ENCODE measurements around the gene RPGRIP1L. TPM values are rescaled to one million over a fixed set of nuclear protein-coding genes. Genes with fewer than 3 reads are reported as not detected.

The RPGRIP1L gene
- polyA plus RNA-seq, 1 experiment, result 5.0 TPM

- no peak for DNase-seq (ENCODE audit: low read depth)
- no peak for TF ChIP-seq CTCF (IDR thresholded peaks at IDR 0.05; ENCODE audit: insufficient read depth, low read depth, low read length)
- Histone ChIP-seq H3K27me3 (ENCODE audit: control insufficient read depth, insufficient read depth, low read length) (no peaks in the 10 kb centered on the region), H3K4me3 (ENCODE audit: low read depth, low read length) (no peak overlapping the region), H3K36me3 (ENCODE audit: control insufficient read depth, insufficient read depth, low read length) (no peaks in the 10 kb centered on the region)
- ChIA-PET POLR2A (no interaction called here), CTCF (interaction anchor here (1.2 kb wide), 1 partner anchor 10 kb away, joined by 3 read pairs; no protein-coding TSS in a partner anchor)
Observed at GRCh38 chr16:53580038-53580802, 123.4 kb downstream of the RPGRIP1L start.

- CTCF ChIA-PET, result interaction anchor here (0.8 to 1.6 kb wide), 2 partner anchors 27 to 88 kb away, joined by 3 read pairs; no protein-coding TSS in a partner anchor
- Histone ChIP-seq H3K27me3 (ENCODE audit: control insufficient read depth, insufficient read depth, low read length) (no peaks in the 10 kb centered on the region), H3K4me3 (ENCODE audit: low read depth, low read length) (no peak overlapping the region), H3K36me3 (ENCODE audit: control insufficient read depth, insufficient read depth, low read length) (no peaks in the 10 kb centered on the region)
- TF ChIP-seq CTCF (IDR thresholded peaks at IDR 0.05; ENCODE audit: insufficient read depth, low read depth, low read length), result no peak
- POLR2A ChIA-PET, result no interaction called here
- DNase-seq (ENCODE audit: low read depth), result no peak
Observed at GRCh38 chr16:53576904-53577303, 126.8 kb downstream of the RPGRIP1L start.

GRCh38 chr16:53576210-53576609 lies 127.4 kb downstream of the RPGRIP1L start:
- no peak for TF ChIP-seq CTCF (IDR thresholded peaks at IDR 0.05; ENCODE audit: insufficient read depth, low read depth, low read length)
- POLR2A ChIA-PET, result no interaction called here
- no peak overlapping the region for H3K4me3 ChIP-seq (ENCODE audit: low read depth, low read length)
- no peaks in the 10 kb centered on the region for H3K36me3 ChIP-seq (ENCODE audit: control insufficient read depth, insufficient read depth, low read length)
- no peaks in the 10 kb centered on the region for H3K27me3 ChIP-seq (ENCODE audit: control insufficient read depth, insufficient read depth, low read length)
- CTCF ChIA-PET, result interaction anchor here (1.6 kb wide), 1 partner anchor 89 kb away, joined by 3 read pairs; no protein-coding TSS in a partner anchor
- no peak for DNase-seq (ENCODE audit: low read depth)

- H3K27me3 ChIP-seq (ENCODE audit: control insufficient read depth, insufficient read depth, low read length), result no peaks in the 10 kb centered on the region
- no peak overlapping the region for H3K4me3 ChIP-seq (ENCODE audit: low read depth, low read length)
- no peak for DNase-seq (ENCODE audit: low read depth)
- CTCF ChIA-PET, result no interaction called here
- POLR2A ChIA-PET, result no interaction called here
- TF ChIP-seq CTCF (IDR thresholded peaks at IDR 0.05; ENCODE audit: insufficient read depth, low read depth, low read length), result no peak
- no peaks in the 10 kb centered on the region for H3K36me3 ChIP-seq (ENCODE audit: control insufficient read depth, insufficient read depth, low read length)
Observed at GRCh38 chr16:53571763-53572162, 131.9 kb downstream of the RPGRIP1L start.

- DNase-seq (ENCODE audit: low read depth), result no peak
- TF ChIP-seq CTCF (IDR thresholded peaks at IDR 0.05; ENCODE audit: insufficient read depth, low read depth, low read length), result no peak
- POLR2A ChIA-PET, result no interaction called here
- CTCF ChIA-PET, result no interaction called here
- H3K4me3 ChIP-seq (ENCODE audit: low read depth, low read length), result no peak overlapping the region
- no peaks in the 10 kb centered on the region for H3K36me3 ChIP-seq (ENCODE audit: control insufficient read depth, insufficient read depth, low read length)
- no peaks in the 10 kb centered on the region; the same call in 1 of the 2 replicates for H3K27me3 ChIP-seq (ENCODE audit: control insufficient read depth, insufficient read depth, low read length)
Observed at GRCh38 chr16:53566552-53567245, 137.0 kb downstream of the RPGRIP1L start.

All from BJ (cell line).